ENCODE measurements around the gene RBBP8NL. TPM values are rescaled to one million over a fixed set of nuclear protein-coding genes. Genes with fewer than 3 reads are reported as not detected.

The RBBP8NL gene
- total RNA-seq, 1 donor from 2014 or later, result 0.40 TPM

DNA sequence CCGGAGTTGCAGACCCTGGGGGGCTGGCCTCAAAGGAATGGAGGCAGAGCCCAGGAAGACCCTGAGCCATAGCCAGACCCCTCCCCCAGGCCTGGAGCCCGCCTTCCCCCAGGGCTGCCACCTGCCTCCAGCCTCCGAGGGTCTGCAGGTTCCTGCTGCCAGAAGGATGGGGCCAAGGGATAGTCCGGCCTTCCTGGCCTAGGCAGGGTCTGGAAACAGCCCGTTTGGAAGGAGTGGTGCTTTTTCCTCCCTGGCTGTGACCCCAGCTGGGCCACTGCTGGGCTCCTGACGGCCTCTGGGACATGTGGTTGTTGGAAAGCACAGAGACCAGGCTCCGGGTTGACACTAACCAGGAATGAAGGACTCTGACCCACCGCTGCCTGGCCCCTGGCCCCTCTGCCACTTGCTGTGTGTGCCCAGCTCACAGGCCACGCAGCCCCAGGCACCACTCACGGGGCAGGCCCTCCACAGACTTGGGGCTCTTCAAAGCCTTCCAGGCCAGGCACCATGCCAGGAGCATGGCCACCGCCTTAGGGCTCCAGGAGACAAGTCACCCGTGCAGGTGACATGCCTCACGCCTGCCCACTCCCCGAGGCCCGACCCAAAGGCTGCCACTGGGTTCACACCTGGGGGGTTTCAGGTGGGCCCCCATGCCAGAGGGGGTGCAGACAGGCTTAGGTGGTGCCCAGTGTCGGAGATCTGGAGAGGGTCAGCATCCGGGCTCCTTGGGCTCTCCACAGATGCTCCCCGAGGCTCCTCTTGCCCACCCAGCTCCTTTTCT lies 56.3 kb downstream of the RBBP8NL start:
- DNase-seq (ENCODE audit: low read depth), result no peak
- H3K4me3 ChIP-seq (ENCODE audit: low read depth, low read length), result no peak overlapping the region
- TF ChIP-seq, protein P1, sequence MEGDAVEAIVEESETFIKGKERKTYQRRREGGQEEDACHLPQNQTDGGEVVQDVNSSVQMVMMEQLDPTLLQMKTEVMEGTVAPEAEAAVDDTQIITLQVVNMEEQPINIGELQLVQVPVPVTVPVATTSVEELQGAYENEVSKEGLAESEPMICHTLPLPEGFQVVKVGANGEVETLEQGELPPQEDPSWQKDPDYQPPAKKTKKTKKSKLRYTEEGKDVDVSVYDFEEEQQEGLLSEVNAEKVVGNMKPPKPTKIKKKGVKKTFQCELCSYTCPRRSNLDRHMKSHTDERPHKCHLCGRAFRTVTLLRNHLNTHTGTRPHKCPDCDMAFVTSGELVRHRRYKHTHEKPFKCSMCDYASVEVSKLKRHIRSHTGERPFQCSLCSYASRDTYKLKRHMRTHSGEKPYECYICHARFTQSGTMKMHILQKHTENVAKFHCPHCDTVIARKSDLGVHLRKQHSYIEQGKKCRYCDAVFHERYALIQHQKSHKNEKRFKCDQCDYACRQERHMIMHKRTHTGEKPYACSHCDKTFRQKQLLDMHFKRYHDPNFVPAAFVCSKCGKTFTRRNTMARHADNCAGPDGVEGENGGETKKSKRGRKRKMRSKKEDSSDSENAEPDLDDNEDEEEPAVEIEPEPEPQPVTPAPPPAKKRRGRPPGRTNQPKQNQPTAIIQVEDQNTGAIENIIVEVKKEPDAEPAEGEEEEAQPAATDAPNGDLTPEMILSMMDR (conservative IDR thresholded peaks at IDR 0.05; ENCODE audit: low read depth, low read length), result no peak

DNA sequence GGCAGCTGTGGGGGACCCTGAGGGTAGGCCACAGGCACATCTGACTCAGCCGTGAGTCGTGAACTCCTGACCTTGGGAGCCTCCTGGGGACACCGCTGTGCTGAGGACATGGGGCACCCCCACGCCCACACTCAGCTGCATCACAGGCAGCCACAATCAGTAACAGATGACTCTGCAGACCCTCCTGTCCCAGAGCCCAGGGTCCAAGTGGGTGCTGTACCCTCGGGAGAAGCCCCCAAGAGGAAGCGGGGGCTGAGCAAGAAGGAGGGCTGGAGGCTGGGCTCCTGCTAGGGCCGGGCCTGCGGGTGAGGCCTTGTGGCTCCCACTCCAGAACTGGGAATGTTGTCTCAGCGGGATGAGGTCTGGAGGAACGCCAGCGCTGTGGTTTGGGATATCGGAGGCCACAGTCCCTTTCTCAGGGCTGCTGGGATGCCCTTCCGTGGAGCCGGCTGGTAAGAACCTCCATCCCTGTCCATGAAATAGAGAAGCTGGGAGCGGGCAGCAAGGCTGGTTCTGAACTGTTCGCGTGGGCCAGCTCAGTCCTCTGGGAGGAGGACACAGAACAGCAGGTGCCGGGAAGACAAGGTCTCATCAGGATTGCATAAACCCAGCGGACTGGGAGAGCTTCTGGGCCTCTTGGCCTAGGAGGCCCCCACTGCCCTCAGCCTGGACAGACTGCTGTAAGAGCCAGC lies 57.1 kb downstream of the RBBP8NL start:
- no peak overlapping the region for H3K4me3 ChIP-seq (ENCODE audit: low read depth, low read length)
- no peak for DNase-seq (ENCODE audit: low read depth)
- TF ChIP-seq, protein P1 (conservative IDR thresholded peaks at IDR 0.05; ENCODE audit: low read depth, low read length), result no peak

DNA sequence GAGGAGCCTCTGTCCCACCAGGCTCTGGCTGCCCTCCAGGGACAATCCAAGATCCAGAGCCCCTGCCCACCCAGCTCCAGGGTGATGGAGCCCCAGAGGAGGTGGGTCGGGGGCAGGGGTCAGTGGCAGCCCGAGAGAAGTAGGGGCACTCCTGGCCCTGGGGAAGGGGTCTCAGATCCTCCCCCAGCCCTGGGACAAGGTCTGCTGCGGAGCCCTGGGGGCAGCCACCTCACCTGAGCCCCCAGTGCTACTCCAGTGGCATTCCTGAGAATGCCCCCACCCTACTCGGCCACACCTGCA lies 57.6 kb downstream of the RBBP8NL start:
- H3K4me3 ChIP-seq (ENCODE audit: low read depth, low read length), result no peak overlapping the region
- TF ChIP-seq, protein P1 (conservative IDR thresholded peaks at IDR 0.05; ENCODE audit: low read depth, low read length), result no peak
- no peak for DNase-seq (ENCODE audit: low read depth)

DNA sequence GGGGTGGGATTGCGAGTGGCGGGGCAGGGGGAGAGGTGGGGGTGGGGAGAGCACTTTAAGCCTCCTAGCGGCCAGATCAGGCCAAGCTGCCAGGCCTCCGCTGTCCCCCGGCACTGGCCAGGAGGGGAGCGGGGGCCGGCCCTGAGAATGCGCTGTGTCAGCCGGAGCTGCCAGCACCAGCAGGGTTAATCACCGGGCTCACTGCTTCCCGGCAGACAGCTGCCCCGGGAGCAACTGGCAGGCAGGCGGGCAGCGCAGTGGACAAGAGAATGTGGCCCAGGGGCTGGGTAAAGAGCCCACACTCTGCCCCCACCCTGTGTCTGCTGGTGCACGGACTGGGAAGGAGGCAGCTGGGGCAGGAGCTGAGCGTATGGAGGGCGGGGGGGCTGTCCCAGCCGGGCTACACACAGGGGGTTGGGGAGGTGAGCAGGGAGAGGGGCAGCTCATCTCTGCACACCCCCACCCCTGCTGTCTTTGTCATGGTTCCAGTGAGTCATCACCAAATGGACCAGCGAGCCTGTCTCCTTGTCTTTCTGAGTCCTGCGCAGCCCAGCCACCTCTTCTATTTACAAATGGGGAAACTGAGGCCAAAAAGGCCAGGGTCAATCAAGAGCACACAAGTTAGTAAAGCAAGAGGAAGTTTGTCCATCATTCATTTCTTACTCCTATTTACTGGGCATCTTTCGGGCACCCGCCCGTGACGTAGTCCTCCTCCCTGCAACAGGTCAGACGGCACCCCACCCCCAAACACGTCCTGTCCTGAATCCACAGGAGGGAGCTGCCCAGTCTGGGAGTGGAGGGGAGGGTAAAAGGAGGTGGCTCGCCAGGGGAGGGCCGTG lies 58.1 kb downstream of the RBBP8NL start:
- DNase-seq (ENCODE audit: low read depth), result no peak
- TF ChIP-seq, protein P1 (conservative IDR thresholded peaks at IDR 0.05; ENCODE audit: low read depth, low read length), result peak; percentile 18
- H3K4me3 ChIP-seq (ENCODE audit: low read depth, low read length), result peak overlapping the region; percentile 95

DNA sequence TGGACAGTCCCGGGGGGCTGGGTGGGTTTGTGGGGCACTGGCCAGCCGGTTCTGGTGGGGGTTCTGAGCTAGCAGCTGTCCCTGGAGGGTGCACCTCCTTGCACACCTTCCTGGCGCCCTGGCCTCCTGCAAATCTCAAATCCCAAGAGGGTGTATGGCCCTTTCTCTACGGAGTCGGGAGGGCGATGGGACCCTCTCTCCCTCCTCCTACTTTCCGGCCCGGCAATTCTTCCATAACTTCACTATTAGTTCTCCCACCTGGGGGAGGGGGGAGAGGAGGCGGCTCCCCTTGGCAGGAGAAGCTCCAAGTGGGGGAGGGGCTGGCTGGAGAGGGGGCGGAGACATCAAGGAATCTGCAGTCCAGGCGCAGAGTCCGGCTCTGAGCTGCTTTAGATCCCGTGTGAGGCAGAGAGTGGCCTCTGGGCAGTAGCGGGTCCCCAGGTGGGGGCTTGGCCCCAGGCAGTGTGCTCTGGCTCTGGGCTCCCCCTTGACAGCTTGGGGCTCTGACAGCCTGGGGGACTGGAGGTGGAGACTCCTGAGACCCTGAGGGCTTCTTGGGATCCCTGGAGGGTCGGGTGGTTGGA lies 58.9 kb downstream of the RBBP8NL start:
- no peak for DNase-seq (ENCODE audit: low read depth)
- peak overlapping the region; percentile 95 for H3K4me3 ChIP-seq (ENCODE audit: low read depth, low read length)

More for the DNA sequence above, 58.9 kb downstream of the RBBP8NL start:
- TF ChIP-seq, protein P1 (conservative IDR thresholded peaks at IDR 0.05; ENCODE audit: low read depth, low read length), result no peak

Data from epithelial cell of proximal tubule (primary cell).